ENCODE measurements around the gene PRKAR2A.

DNA sequence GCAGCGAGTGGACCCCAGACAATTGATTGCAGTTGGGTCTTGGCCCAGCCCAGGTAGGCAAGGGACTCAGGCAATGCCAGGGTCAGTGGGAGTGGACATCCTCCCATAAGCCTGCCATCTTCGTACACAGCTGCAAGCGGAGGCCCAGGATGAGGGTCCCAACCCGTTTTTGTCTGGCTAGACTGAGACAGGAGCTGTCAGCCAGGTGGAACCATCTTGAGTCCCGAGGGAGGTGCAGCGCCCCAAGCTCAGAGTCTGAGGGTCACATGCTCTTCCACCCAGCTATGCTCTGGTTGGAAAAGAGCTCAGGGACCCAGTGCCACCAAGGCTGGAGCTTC, 108.1 kb downstream of the PRKAR2A start:
- TF ChIP-seq, protein P1, sequence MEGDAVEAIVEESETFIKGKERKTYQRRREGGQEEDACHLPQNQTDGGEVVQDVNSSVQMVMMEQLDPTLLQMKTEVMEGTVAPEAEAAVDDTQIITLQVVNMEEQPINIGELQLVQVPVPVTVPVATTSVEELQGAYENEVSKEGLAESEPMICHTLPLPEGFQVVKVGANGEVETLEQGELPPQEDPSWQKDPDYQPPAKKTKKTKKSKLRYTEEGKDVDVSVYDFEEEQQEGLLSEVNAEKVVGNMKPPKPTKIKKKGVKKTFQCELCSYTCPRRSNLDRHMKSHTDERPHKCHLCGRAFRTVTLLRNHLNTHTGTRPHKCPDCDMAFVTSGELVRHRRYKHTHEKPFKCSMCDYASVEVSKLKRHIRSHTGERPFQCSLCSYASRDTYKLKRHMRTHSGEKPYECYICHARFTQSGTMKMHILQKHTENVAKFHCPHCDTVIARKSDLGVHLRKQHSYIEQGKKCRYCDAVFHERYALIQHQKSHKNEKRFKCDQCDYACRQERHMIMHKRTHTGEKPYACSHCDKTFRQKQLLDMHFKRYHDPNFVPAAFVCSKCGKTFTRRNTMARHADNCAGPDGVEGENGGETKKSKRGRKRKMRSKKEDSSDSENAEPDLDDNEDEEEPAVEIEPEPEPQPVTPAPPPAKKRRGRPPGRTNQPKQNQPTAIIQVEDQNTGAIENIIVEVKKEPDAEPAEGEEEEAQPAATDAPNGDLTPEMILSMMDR (conservative IDR thresholded peaks at IDR 0.05; ENCODE audit: low read length) = no peak
- no peak for TF ChIP-seq EZH2phosphoT487 (IDR thresholded peaks at IDR 0.05; ENCODE audit: borderline replicate concordance)
